BE2C (cell line): ENCODE measurements around the gene ROCK1.
A peak's percentile ranks its signal among the peaks of the same experiment; 100 is the strongest.

Source experiments
- DNase-seq: peaks from one replicate; pipeline ENCODE4 v3.0.0-alpha.2; 2020
- H3K27me3 ChIP-seq: fragments of 250-450 bp; sonication (Bioruptor Pico); 2 replicates; pipeline ENCODE4 v1.5.1; 2020; ENCODE audit warnings: mild to moderate bottlenecking
- H3K36me3 ChIP-seq: fragments of 250-450 bp; sonication (Bioruptor Pico); 2 replicates; pipeline ENCODE4 v1.5.1; 2020; ENCODE audit warnings: mild to moderate bottlenecking
- H3K4me1 ChIP-seq: fragments of 250-450 bp; sonication (Bioruptor Pico); 2 replicates; pipeline ENCODE4 v1.5.1; 2020
- H3K4me3 ChIP-seq: 2 replicates; pipeline ENCODE4 v1.5.1; 2011; ENCODE audit warnings: low read depth, low read length
- H3K9me3 ChIP-seq: fragments of 250-450 bp; sonication (Bioruptor Pico); 2 replicates; pipeline ENCODE4 v1.5.1; 2020
- TF ChIP-seq, protein P1 (sequence below): IDR thresholded peaks from 2 replicates; pipeline ENCODE4 v1.5.1; 2012; ENCODE audit warnings: mild to moderate bottlenecking, low read depth, low read length

ROCK1 gene

DNA sequence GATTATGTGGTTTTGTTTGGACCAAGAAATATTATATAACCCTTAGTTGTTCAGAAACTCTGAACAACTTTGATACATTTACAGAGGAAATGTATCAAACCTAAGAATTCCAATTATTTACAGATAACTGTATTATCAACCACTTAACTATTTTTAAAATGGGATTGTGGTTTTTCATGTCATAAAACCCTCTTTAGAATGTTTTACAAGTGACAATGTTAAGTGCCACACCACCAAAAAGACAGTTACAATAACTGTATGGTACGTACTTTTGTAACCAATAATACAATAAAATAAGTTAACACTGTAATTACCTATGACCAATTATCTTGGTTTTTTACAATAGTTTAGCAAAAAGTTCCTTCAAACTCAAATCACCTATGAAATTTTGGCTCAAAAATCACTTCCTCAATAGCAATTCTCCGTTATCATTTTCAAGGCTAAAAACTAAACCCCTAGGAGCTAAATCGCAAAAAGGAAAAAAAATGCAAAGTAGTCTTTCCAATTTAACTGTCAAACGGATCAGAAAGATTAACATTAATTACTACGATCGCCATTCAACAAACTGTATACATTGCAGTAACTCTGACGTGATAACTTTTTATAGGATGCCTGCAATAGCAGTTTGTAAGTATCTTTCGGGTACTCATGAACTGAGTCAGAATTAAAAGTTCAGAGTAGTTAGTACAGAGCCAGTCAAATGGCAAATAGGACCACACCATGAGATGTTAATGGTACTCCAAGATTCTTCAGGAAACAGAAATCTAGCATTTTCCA, 1.5 kb downstream of the ROCK1 start:
- TF ChIP-seq, protein P1, sequence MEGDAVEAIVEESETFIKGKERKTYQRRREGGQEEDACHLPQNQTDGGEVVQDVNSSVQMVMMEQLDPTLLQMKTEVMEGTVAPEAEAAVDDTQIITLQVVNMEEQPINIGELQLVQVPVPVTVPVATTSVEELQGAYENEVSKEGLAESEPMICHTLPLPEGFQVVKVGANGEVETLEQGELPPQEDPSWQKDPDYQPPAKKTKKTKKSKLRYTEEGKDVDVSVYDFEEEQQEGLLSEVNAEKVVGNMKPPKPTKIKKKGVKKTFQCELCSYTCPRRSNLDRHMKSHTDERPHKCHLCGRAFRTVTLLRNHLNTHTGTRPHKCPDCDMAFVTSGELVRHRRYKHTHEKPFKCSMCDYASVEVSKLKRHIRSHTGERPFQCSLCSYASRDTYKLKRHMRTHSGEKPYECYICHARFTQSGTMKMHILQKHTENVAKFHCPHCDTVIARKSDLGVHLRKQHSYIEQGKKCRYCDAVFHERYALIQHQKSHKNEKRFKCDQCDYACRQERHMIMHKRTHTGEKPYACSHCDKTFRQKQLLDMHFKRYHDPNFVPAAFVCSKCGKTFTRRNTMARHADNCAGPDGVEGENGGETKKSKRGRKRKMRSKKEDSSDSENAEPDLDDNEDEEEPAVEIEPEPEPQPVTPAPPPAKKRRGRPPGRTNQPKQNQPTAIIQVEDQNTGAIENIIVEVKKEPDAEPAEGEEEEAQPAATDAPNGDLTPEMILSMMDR: no peak

DNA sequence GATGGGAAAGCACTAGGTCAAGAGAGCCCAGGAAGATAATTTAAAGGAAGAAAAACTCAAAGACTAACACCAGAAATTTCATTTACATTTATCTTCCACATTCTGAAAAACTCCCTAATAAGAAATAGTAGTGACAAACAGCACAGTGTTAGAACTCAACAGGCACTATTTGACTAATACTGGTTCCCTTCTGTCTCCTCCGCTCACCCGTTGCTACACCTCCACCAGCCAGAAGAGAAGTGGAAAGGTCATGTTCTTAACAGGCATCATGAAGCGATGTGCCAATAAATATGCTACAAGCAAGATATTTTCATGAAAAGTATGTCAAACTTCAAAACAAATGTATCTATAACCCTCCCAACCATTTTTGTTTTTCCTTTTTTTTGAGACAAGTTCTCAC, 5.7 kb downstream of the ROCK1 start:
- DNase-seq: no peak
- Histone ChIP-seq H3K27me3 (no peaks in the 10 kb centered on the region), H3K36me3 (no peaks in the 10 kb centered on the region), H3K9me3 (no peaks in the 10 kb centered on the region), H3K4me3 (no peak overlapping the region), H3K4me1 (no peaks in the 10 kb centered on the region)
- TF ChIP-seq, protein P1: no peak

More for the DNA sequence above, 1.5 kb downstream of the ROCK1 start:
- H3K4me3 ChIP-seq: peak overlapping the region; percentile 79
- no peaks in the 10 kb centered on the region for H3K36me3 ChIP-seq
- H3K27me3 ChIP-seq: no peaks in the 10 kb centered on the region
- H3K4me1 ChIP-seq: no peaks in the 10 kb centered on the region
- no peak for DNase-seq
- no peaks in the 10 kb centered on the region for H3K9me3 ChIP-seq

DNA sequence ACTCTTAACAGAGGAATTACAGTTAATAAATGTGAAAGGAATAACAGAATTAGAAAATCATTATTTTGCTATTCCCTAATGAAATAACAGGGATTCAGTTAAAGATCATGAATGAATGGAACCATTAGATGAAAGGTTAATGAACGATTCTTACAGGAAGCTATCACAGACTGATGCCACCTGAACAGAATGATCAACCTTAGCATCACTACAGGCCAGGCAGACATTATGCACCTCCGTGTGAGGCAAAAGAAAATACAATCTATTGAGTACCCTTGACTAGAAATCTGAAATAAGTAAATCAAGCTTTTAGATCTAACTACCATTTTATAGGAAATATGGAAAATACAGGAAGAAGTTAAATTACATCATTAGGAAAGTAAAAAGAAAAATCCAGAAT, 10.4 kb downstream of the ROCK1 start:
- Histone ChIP-seq H3K9me3 (no peaks in the 10 kb centered on the region), H3K27me3 (no peaks in the 10 kb centered on the region), H3K36me3 (no peaks in the 10 kb centered on the region), H3K4me1 (no peaks in the 10 kb centered on the region), H3K4me3 (no peak overlapping the region)
- TF ChIP-seq, protein P1: no peak
- DNase-seq: no peak

DNA sequence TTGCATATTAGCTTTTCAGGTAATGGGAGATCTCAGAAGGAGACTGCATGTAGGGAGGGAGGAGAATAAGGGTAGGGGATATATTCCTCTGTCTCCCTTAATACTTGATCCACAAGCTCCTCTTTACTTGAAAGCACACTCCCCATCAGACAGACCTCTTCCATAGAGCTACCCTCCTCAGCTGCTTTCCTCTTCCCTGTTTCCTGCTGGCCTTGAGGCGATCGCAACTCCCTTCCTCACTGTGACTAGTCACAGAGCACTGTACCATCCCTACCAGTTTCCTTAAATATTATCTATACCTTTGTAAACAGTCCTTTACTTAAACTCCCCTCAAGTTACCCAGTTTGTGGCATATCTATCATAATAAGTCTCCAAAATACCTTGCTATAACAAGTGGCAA, 10.9 kb downstream of the ROCK1 start:
- no peaks in the 10 kb centered on the region for H3K4me1 ChIP-seq
- H3K27me3 ChIP-seq: no peaks in the 10 kb centered on the region
- H3K36me3 ChIP-seq: no peaks in the 10 kb centered on the region
- TF ChIP-seq, protein P1: no peak
- DNase-seq: no peak
- no peak overlapping the region for H3K4me3 ChIP-seq
- no peaks in the 10 kb centered on the region for H3K9me3 ChIP-seq

DNA sequence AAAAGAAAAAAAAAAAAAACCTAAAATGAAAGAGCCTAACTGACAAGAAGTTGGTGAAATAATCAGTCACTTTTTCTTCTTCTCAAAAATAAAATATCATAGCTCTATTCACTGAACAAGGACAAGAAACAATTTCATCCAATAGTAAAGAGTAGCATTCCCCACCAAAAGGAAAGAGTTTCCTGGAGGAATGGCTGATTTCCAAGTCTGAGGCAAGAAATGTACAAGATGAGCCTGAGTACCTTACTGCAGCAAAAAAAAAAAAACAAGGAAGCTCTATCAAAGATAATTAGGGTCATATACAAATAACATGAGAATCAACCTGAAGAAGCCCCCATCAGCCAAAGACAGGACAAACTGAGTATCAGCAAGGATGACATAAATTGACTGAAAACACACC, 11.5 kb downstream of the ROCK1 start:
- Histone ChIP-seq H3K4me3 (no peak overlapping the region), H3K27me3 (no peaks in the 10 kb centered on the region), H3K9me3 (no peaks in the 10 kb centered on the region), H3K4me1 (no peaks in the 10 kb centered on the region), H3K36me3 (no peaks in the 10 kb centered on the region)
- TF ChIP-seq, protein P1: no peak
- DNase-seq: no peak

DNA sequence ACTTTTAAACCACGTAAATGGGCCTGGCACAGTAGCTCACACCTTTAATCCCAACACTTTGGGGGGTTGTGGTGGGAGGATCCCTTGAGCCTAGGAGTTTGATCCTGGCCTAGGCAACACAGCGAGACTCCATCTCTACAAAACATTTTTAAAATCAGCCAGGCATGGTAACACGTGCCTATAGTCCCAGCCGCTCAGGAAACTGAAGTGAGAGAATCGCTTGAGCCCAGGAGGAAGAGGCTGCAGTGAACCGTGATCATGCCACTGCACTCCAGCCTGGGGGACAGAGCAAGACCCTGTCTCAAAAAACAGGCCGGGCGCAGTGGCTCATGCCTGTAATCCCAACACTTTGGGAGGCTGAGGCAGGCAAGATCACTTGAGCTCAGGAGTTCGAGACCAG, 12.2 kb downstream of the ROCK1 start:
- Histone ChIP-seq H3K36me3 (no peaks in the 10 kb centered on the region), H3K9me3 (no peaks in the 10 kb centered on the region), H3K27me3 (no peaks in the 10 kb centered on the region), H3K4me3 (no peak overlapping the region), H3K4me1 (no peaks in the 10 kb centered on the region)
- DNase-seq: no peak
- TF ChIP-seq, protein P1: no peak
